ENCODE data around the gene PODXL2.

PODXL2 gene

GRCh38 chr3:127656906-127657305 is 27.9 kb downstream of the PODXL2 start:
- no peak for FAIRE-seq

- no peak for FAIRE-seq
Observed at GRCh38 chr3:127658234-127658633, 29.2 kb downstream of the PODXL2 start.

GRCh38 chr3:127660621-127661251 is 31.8 kb downstream of the PODXL2 start:
- FAIRE-seq, result no peak

- FAIRE-seq, result no peak
Observed at GRCh38 chr3:127661600-127661999, 32.6 kb downstream of the PODXL2 start.

- no peak for FAIRE-seq
Observed at GRCh38 chr3:127662001-127662469, 33.0 kb downstream of the PODXL2 start.

- FAIRE-seq, result no peak
Observed at GRCh38 chr3:127663151-127663550, 34.2 kb downstream of the PODXL2 start.

- no peak for FAIRE-seq
Observed at GRCh38 chr3:127665165-127665564, 36.2 kb downstream of the PODXL2 start.

GRCh38 chr3:127665586-127665985 is 36.6 kb downstream of the PODXL2 start:
- no peak for FAIRE-seq

GRCh38 chr3:127666676-127667075 is 37.7 kb downstream of the PODXL2 start:
- FAIRE-seq, result no peak

- no peak for FAIRE-seq
Observed at GRCh38 chr3:127667119-127667681, 38.2 kb downstream of the PODXL2 start.

- FAIRE-seq, result no peak
Observed at GRCh38 chr3:127668906-127669305, 39.9 kb downstream of the PODXL2 start.

- FAIRE-seq, result no peak
Observed at GRCh38 chr3:127669541-127670228, 40.7 kb downstream of the PODXL2 start.

GRCh38 chr3:127670229-127670559 is 41.2 kb downstream of the PODXL2 start:
- FAIRE-seq, result no peak

GRCh38 chr3:127670761-127671522 is 42.0 kb downstream of the PODXL2 start:
- no peak for FAIRE-seq

GRCh38 chr3:127671523-127672428 is 42.8 kb downstream of the PODXL2 start:
- FAIRE-seq, result no peak

- no peak for FAIRE-seq
Observed at GRCh38 chr3:127672429-127673190, 43.6 kb downstream of the PODXL2 start, which contains the start of gene ABTB1. Gene ABTB1 (plus strand): TSS chr3:127672952. CDS start chr3:127673026, 74 bp downstream.

- FAIRE-seq, result no peak
Observed at GRCh38 chr3:127673191-127674100, 44.5 kb downstream of the PODXL2 start.

- FAIRE-seq, result no peak
Observed at GRCh38 chr3:127674101-127674721, 45.2 kb downstream of the PODXL2 start.

- FAIRE-seq, result no peak
Observed at GRCh38 chr3:127674790-127675189, 45.8 kb downstream of the PODXL2 start.

Data from colon (tissue), 2 donors.